Measurements from ENCODE around the gene MRPL27.

Gene MRPL27

GRCh38 chr17:50355336-50355700 is 17.7 kb downstream of the MRPL27 start:
- Histone ChIP-seq H3K9ac (ENCODE audit: low read length) (no peak overlapping the region), H3K27me3 (ENCODE audit: control insufficient read depth, insufficient read depth, low read length) (no peaks in the 10 kb centered on the region), H3K36me3 (ENCODE audit: control insufficient read depth, insufficient read depth, low read length) (peaks cover 27% of the 10 kb centered on the region), H3K27ac (ENCODE audit: low read depth, low read length) (no peak overlapping the region), H3K4me3 (ENCODE audit: low read length) (no peak overlapping the region), H3K4me1 (ENCODE audit: control insufficient read depth, insufficient read depth, low read length) (no peaks in the 10 kb centered on the region)

DNA sequence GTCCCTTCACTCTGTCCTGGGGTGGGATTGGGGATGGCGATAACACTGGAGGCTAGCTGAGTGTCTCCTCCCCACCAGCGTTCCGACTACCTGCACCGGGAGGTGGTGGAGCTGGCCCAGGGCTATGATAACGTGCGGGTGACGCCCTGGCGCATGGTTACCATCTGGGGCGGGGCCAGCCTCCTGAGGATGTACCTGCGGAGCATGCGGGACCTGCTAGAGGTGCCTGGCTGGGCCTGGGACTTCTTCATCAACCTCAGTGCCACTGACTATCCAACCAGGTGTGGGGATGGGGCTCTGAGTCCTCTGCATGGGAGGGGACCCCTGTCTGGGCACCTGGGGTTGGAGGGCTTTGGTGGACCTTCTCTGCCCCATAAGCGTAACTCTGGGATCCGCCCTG is 18.2 kb downstream of the MRPL27 start:
- no peak overlapping the region for H3K27ac ChIP-seq (ENCODE audit: low read depth, low read length)
- H3K9ac ChIP-seq (ENCODE audit: low read length): no peak overlapping the region
- peaks cover 27% of the 10 kb centered on the region for H3K36me3 ChIP-seq (ENCODE audit: control insufficient read depth, insufficient read depth, low read length)
- H3K4me3 ChIP-seq (ENCODE audit: low read length): no peak overlapping the region
- H3K4me1 ChIP-seq (ENCODE audit: control insufficient read depth, insufficient read depth, low read length): no peaks in the 10 kb centered on the region
- H3K27me3 ChIP-seq (ENCODE audit: control insufficient read depth, insufficient read depth, low read length): no peaks in the 10 kb centered on the region

DNA sequence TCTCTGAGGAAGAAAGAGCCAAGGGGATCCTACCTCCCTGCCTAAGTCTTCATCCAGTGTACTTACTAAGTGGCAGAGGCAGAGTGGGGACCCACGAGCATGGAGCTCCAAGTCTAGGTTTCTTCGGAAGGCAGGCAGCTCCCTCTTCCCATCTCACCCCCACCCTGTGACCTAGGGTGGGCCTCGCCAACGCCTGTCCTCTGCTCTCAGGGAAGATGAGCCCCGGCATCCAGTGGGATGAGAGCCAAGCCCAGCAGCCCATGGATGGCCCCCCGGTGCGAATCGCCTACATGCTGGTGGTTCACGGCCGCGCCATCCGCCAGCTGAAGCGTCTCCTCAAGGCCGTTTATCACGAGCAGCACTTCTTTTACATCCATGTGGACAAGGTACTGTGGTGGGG is 18.8 kb downstream of the MRPL27 start:
- Histone ChIP-seq H3K27ac (ENCODE audit: low read depth, low read length) (no peak overlapping the region), H3K9ac (ENCODE audit: low read length) (no peak overlapping the region), H3K36me3 (ENCODE audit: control insufficient read depth, insufficient read depth, low read length) (peaks cover 23% of the 10 kb centered on the region), H3K27me3 (ENCODE audit: control insufficient read depth, insufficient read depth, low read length) (no peaks in the 10 kb centered on the region), H3K4me3 (ENCODE audit: low read length) (no peak overlapping the region), H3K4me1 (ENCODE audit: control insufficient read depth, insufficient read depth, low read length) (no peaks in the 10 kb centered on the region)

GRCh38 chr17:50353600-50354195 is 19.3 kb downstream of the MRPL27 start:
- peaks cover 18% of the 10 kb centered on the region for H3K36me3 ChIP-seq (ENCODE audit: control insufficient read depth, insufficient read depth, low read length)
- no peaks in the 10 kb centered on the region for H3K27me3 ChIP-seq (ENCODE audit: control insufficient read depth, insufficient read depth, low read length)
- no peak overlapping the region for H3K4me3 ChIP-seq (ENCODE audit: low read length)
- no peak overlapping the region for H3K27ac ChIP-seq (ENCODE audit: low read depth, low read length)
- no peaks in the 10 kb centered on the region for H3K4me1 ChIP-seq (ENCODE audit: control insufficient read depth, insufficient read depth, low read length)
- H3K9ac ChIP-seq (ENCODE audit: low read length): no peak overlapping the region

DNA sequence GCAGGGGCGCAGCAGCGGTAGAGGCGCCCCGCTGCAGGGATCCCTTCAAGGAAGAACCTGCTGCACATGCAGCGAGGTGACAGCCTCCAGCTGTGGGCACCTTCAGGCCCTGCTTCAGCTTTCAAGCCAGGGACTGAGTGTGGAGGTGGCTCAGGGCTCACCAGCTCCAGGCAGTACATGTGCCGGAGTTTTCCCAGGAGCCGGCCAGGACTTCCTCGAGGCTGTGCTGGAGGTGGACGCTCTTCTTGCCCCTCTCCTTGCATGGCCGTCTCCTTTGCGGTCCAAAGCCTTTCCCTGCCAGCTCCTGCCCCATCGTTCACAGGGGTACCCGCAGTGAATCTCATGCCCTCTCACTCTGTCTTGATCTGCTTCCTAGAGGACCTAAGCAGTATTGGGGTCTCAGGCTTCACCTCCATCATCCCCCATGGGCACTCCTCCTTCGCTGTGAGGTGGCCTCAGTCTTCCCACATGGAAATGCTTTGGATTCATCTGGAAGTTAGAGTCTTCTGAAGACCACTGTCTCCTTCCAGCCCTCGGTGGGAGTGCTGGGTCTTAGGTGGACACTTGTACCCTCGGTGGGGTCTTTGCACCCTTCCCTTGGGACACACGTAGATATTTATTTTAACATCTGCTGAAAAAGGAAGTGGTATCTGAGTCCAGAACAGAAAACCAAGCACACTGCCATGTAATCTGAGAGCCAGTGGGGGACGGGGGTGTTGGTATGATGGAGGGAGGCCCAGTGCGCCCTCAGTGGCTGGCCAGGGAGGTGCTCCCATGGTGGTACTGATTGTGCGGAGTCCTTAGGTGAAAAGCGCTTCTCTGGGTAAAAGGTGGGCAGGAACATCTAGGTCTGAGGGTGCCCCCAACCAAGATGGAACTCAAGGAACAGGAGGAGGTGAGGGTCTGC is 20.0 kb downstream of the MRPL27 start:
- no peak overlapping the region for H3K4me3 ChIP-seq (ENCODE audit: low read length)
- H3K27me3 ChIP-seq (ENCODE audit: control insufficient read depth, insufficient read depth, low read length): no peaks in the 10 kb centered on the region
- H3K36me3 ChIP-seq (ENCODE audit: control insufficient read depth, insufficient read depth, low read length): peaks cover 18% of the 10 kb centered on the region
- H3K27ac ChIP-seq (ENCODE audit: low read depth, low read length): no peak overlapping the region
- no peak overlapping the region for H3K9ac ChIP-seq (ENCODE audit: low read length)
- H3K4me1 ChIP-seq (ENCODE audit: control insufficient read depth, insufficient read depth, low read length): no peaks in the 10 kb centered on the region

DNA sequence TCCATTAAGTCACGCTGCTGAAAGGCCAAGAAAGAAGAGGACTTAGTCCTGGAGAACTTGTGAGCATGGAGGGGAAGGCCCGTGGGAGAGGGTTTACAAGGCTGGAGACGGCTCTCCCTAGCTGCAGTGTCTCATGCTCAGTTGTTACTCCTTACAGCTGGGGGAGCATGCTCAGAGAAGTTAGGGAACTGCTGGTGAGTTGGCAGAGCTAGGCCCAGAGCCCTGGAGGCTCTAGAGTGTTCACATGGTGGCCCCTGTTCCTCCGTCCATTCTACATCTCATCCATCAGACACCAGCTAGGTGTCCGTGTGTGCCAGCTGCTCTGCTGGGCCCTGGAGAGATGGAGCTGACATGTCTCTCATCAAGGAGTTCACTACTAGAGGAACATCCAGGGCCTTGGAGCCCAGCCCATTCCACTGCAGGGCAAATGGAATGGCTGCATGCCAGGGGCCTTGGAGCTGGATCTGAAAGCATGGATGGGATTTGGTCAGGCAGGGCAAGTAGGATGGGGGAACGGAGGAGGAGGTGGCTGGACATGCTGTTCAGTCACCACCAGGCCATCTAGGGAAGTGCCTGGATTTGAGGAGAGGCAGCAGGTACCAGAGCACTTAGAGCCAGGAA is 20.8 kb downstream of the MRPL27 start:
- peaks cover 5% of the 10 kb centered on the region for H3K4me1 ChIP-seq (ENCODE audit: control insufficient read depth, insufficient read depth, low read length)
- no peak overlapping the region for H3K27ac ChIP-seq (ENCODE audit: low read depth, low read length)
- no peak overlapping the region for H3K4me3 ChIP-seq (ENCODE audit: low read length)
- H3K27me3 ChIP-seq (ENCODE audit: control insufficient read depth, insufficient read depth, low read length): no peaks in the 10 kb centered on the region
- peaks cover 17% of the 10 kb centered on the region for H3K36me3 ChIP-seq (ENCODE audit: control insufficient read depth, insufficient read depth, low read length)
- no peak overlapping the region for H3K9ac ChIP-seq (ENCODE audit: low read length)

GRCh38 chr17:50350733-50351132 is 22.3 kb downstream of the MRPL27 start:
- peaks cover 11% of the 10 kb centered on the region for H3K36me3 ChIP-seq (ENCODE audit: control insufficient read depth, insufficient read depth, low read length)

DNA sequence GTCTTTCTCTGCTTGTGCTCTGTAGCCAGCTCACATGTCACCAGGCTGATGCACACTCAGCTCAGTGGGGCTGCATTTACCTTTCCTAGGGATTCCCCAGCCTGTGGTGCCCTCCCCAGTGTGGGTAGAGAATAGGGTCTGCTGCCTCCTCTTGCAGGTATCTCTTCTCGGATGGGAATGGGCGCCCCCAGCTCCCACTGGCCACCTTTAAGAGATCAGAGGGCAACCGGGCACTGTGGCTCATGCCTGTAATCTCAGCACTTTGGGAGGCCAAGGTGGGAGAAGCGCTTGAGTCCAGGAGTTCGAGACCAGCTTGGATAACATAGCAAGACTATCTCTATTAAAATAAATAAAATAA is 23.8 kb downstream of the MRPL27 start:
- Histone ChIP-seq H3K36me3 (ENCODE audit: control insufficient read depth, insufficient read depth, low read length) (peaks cover 5% of the 10 kb centered on the region), H3K9ac (ENCODE audit: low read length) (no peak overlapping the region), H3K4me1 (ENCODE audit: control insufficient read depth, insufficient read depth, low read length) (peaks cover 13% of the 10 kb centered on the region), H3K27ac (ENCODE audit: low read depth, low read length) (no peak overlapping the region), H3K27me3 (ENCODE audit: control insufficient read depth, insufficient read depth, low read length) (no peaks in the 10 kb centered on the region), H3K4me3 (ENCODE audit: low read length) (no peak overlapping the region)

More at GRCh38 chr17:50350733-50351132, 22.3 kb downstream of the MRPL27 start:
- H3K4me1 ChIP-seq (ENCODE audit: control insufficient read depth, insufficient read depth, low read length): peaks cover 7% of the 10 kb centered on the region
- H3K27me3 ChIP-seq (ENCODE audit: control insufficient read depth, insufficient read depth, low read length): no peaks in the 10 kb centered on the region
- no peak overlapping the region for H3K9ac ChIP-seq (ENCODE audit: low read length)
- no peak overlapping the region for H3K27ac ChIP-seq (ENCODE audit: low read depth, low read length)
- no peak overlapping the region for H3K4me3 ChIP-seq (ENCODE audit: low read length)

DNA sequence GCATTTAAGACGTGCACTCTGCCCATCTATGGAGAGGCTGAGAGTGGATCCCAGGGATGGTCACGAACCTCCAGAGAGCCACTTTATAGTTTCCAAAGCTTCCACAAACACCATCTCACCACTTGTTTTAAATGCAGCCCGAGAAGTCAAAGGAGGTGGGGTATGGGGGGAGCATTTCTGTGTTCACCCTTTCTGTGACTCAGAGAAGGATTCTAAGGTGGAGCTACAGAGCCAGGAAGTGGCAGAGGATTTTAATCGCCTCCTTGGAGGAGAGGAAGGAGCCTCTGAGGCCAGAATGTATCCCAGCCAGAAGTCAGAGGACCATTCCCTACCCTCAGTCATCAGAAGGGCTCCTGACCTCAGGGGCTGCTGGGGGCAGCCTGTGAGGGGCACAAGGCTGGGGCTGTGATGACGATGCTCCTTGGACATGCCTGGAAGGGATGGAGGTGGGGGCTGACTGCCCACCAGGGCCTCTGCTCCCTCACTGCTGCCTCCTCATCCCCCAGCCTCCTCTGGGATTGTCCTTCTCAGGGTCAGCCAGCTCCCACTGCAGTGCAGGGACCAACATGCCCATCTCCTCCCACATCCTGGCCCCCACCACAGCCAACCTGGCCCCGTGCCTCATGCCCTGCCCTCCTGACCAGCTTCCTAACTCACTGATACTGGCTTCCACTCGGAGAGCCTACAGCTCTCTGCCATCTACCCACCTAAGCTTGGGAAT is 24.3 kb downstream of the MRPL27 start:
- Histone ChIP-seq H3K9ac (ENCODE audit: low read length) (no peak overlapping the region), H3K4me3 (ENCODE audit: low read length) (no peak overlapping the region), H3K4me1 (ENCODE audit: control insufficient read depth, insufficient read depth, low read length) (peaks cover 13% of the 10 kb centered on the region), H3K27ac (ENCODE audit: low read depth, low read length) (no peak overlapping the region), H3K27me3 (ENCODE audit: control insufficient read depth, insufficient read depth, low read length) (no peaks in the 10 kb centered on the region), H3K36me3 (ENCODE audit: control insufficient read depth, insufficient read depth, low read length) (no peaks in the 10 kb centered on the region)

DNA sequence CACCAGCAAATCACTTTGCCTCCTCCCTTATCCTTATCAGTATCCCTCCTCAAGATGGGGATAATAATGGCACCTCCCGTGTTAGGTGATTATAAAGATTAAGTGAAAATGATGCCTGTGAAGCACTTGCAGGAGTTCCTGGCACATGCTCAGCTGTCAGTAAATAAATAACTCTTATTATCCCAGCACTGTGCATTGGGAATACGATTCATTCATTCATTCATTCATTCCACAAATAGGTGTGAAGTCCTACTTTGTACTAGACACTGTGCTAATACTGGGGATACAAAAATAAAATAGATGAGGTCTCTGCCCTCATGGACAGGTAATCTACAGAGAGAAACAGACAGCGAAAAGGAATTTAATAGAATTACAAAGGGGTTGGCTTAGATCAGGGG is 25.1 kb downstream of the MRPL27 start:
- H3K4me1 ChIP-seq (ENCODE audit: control insufficient read depth, insufficient read depth, low read length): peaks cover 13% of the 10 kb centered on the region
- H3K27ac ChIP-seq (ENCODE audit: low read depth, low read length): no peak overlapping the region
- H3K27me3 ChIP-seq (ENCODE audit: control insufficient read depth, insufficient read depth, low read length): no peaks in the 10 kb centered on the region
- H3K36me3 ChIP-seq (ENCODE audit: control insufficient read depth, insufficient read depth, low read length): no peaks in the 10 kb centered on the region
- H3K4me3 ChIP-seq (ENCODE audit: low read length): peak overlapping the region; percentile 67
- H3K9ac ChIP-seq (ENCODE audit: low read length): no peak overlapping the region

- Histone ChIP-seq H3K36me3 (ENCODE audit: control insufficient read depth, insufficient read depth, low read length) (no peaks in the 10 kb centered on the region), H3K27ac (ENCODE audit: low read depth, low read length) (no peak overlapping the region), H3K27me3 (ENCODE audit: control insufficient read depth, insufficient read depth, low read length) (no peaks in the 10 kb centered on the region), H3K4me1 (ENCODE audit: control insufficient read depth, insufficient read depth, low read length) (peaks cover 13% of the 10 kb centered on the region), H3K4me3 (ENCODE audit: low read length) (peak overlapping the region; percentile 67), H3K9ac (ENCODE audit: low read length) (peak overlapping the region; percentile 12)
Observed at GRCh38 chr17:50347117-50347893, 25.7 kb downstream of the MRPL27 start.

All from rectal smooth muscle tissue (tissue), 1 donor.